Transverse colon (tissue), 4 donors: ENCODE measurements around the gene ASH1L.
"Not testable (repeated sequence)": the region's sequence is repeated elsewhere in the genome, so short reads cannot be mapped to it uniquely, and the experiment has no call there.

ENCODE experiments used
- CTCF ChIP-seq, 5 experiments: fragments of 200-600 bp in 3 of 5; fragments of 450-650 bp in 2 of 5; sonication (generic) in 3 of 5; IDR thresholded peaks; 1 replicate in 2 of 5; 2 replicates in 3 of 5; pipeline ENCODE4 v1.5.1; 2016 to 2017; ENCODE audit warnings: antibody characterized with exemption in 5 of 5, inconsistent platforms in 3 of 5, mild to moderate bottlenecking in 2 of 5, moderate library complexity in 1 of 5
- EP300 ChIP-seq: sonication (generic); formaldehyde crosslinking; IDR thresholded peaks from one replicate; pipeline ENCODE4 v1.6.1; 2017; ENCODE audit warnings: antibody characterized with exemption, low read depth
- POLR2AphosphoS5 ChIP-seq, 3 donors: sonication (generic); formaldehyde crosslinking; IDR thresholded peaks; one replicate each; pipeline ENCODE4 v1.6.1; 2016; ENCODE audit warnings: antibody characterized with exemption in 3 of 3

- TF ChIP-seq POLR2AphosphoS5 (IDR thresholded peaks at IDR 0.05); CTCF (IDR thresholded peaks at IDR 0.05); EP300: not testable (repeated sequence)
Observed at GRCh38 chr1:155589282-155589681, 26.7 kb upstream of the ASH1L start.
